K562 (cell line): ENCODE measurements around the gene EEFSEC. TPM values are rescaled to one million over a fixed set of nuclear protein-coding genes. Genes with fewer than 3 reads are reported as not detected.

Experiments
- ARID2 ChIP-seq: fragments of 450-650 bp; IDR thresholded peaks from 2 replicates; pipeline ENCODE4 v1.6.1; 2017; ENCODE audit warnings: antibody characterized with exemption, mild to moderate bottlenecking
- HMGN3 ChIP-seq: IDR thresholded peaks from 2 replicates; pipeline ENCODE4 v1.6.1; 2011; ENCODE audit warnings: borderline replicate concordance, low read depth, mild to moderate bottlenecking, mixed read lengths, low read length; ENCODE audit not compliant: insufficient read length; ENCODE audit errors: extremely low read depth
- HNRNPLL ChIP-seq: fragments of 200-400 bp; formaldehyde crosslinking; IDR thresholded peaks from 2 replicates; pipeline ENCODE4 v1.6.1; 2017; ENCODE audit warnings: low read length, low read depth, mild to moderate bottlenecking; ENCODE audit not compliant: poor library complexity, severe bottlenecking
- KLF6 ChIP-seq: fragments of 250-450 bp; sonication (Bioruptor Pico); IDR thresholded peaks from 2 replicates; pipeline ENCODE4 v1.4.0; 2020; ENCODE audit warnings: mild to moderate bottlenecking, moderate library complexity, borderline replicate concordance
- MAFK ChIP-seq: IDR thresholded peaks from 2 replicates; pipeline ENCODE4 v1.6.1; 2011; ENCODE audit warnings: low read length, improper control_type of control experiment
- MCM5 ChIP-seq: fragments of 450-650 bp; IDR thresholded peaks from 2 replicates; pipeline ENCODE4 v1.6.1; 2016; ENCODE audit warnings: low read depth
- PHB ChIP-seq: fragments of 250-450 bp; sonication (Bioruptor Pico); IDR thresholded peaks from 2 replicates; pipeline ENCODE4 v1.5.0; 2021
- RAD51 ChIP-seq: fragments of 450-650 bp; IDR thresholded peaks from 2 replicates; pipeline ENCODE4 v1.7.1; 2016; ENCODE audit warnings: low read depth, mild to moderate bottlenecking, borderline replicate concordance
- RHOXF2B ChIP-seq: fragments of 250-450 bp; sonication (Bioruptor Pico); conservative IDR thresholded peaks from 2 replicates; pipeline ENCODE4 v1.5.1; 2021
- SUPT5H ChIP-seq: fragments of 450-650 bp; IDR thresholded peaks from 2 replicates; pipeline ENCODE4 v1.6.1; 2016
- TEAD2 ChIP-seq: fragments of 450-650 bp; IDR thresholded peaks from 2 replicates; pipeline ENCODE4 v1.6.1; 2016; ENCODE audit warnings: missing genetic modification characterization, control low read depth, missing compliant biosample characterization
- TRIM28 ChIP-seq: fragments of 450-650 bp; IDR thresholded peaks from 2 replicates; pipeline ENCODE4 v1.6.1; 2017
- ZNF124 ChIP-seq: sonication (generic); formaldehyde crosslinking; IDR thresholded peaks from 2 replicates; pipeline ENCODE4 v1.8.1; 2022; ENCODE audit warnings: missing genetic modification reagents
- ZNF143 ChIP-seq: sonication (generic); formaldehyde crosslinking; IDR thresholded peaks from 2 replicates; pipeline ENCODE4 v1.9.0; 2022; ENCODE audit warnings: mild to moderate bottlenecking, missing genetic modification reagents
- ZNF146 ChIP-seq: IDR thresholded peaks from one replicate; pipeline ENCODE4 v1.6.1; 2018; ENCODE audit warnings: missing compliant biosample characterization; ENCODE audit not compliant: unreplicated experiment
- ZNF232 ChIP-seq: sonication (generic); formaldehyde crosslinking; IDR thresholded peaks from 2 replicates; pipeline ENCODE4 v1.8.0; 2022; ENCODE audit warnings: mild to moderate bottlenecking, missing genetic modification reagents
- ZNF584 ChIP-seq: fragments of 200-800 bp; sonication (Bioruptor generic); IDR thresholded peaks from 2 replicates; pipeline ENCODE4 v1.6.1; 2016; ENCODE audit warnings: low read depth, mild to moderate bottlenecking, missing genetic modification characterization, missing compliant biosample characterization
- ZNF707 ChIP-seq: fragments of 250-450 bp; sonication (Bioruptor Pico); conservative IDR thresholded peaks from 2 replicates; pipeline ENCODE4 v1.8.0; 2022; ENCODE audit warnings: inconsistent platforms, mild to moderate bottlenecking, moderate library complexity
- polyA plus RNA-seq, 8 experiments: library from polyadenylated mRNA; depleted of rRNA in 4 of 8; stranded (reverse) in 5 of 8; unstranded in 3 of 8; fragments of >200 nt; fragmentation: Nextera tagmentation in 2 of 8; fragmentation: Illumina TruSeq in 1 of 8; extraction: Ambion mirVana in 2 of 8; extraction: Trizol in 1 of 8; gene quantifications; 2 replicates each; pipeline versions ENCODE4 v1.2.1 to v1.2.3, GENCODE V29; 2011 to 2014; ENCODE audit warnings: inconsistent platforms in 1 of 8, missing spikeins in 1 of 8
- total RNA-seq, 7 experiments: library from RNA; depleted of rRNA in 6 of 7; stranded (reverse); fragments of >200 nt in 6 of 7; fragmentation: Illumina TruSeq in 2 of 7; extraction: Trizol in 2 of 7; gene quantifications; 2 replicates each; pipeline versions ENCODE4 v1.2.1 to v1.2.3, GENCODE V29; 2011 to 2021; ENCODE audit warnings: low replicate concordance in 1 of 7
- TF ChIP-seq, protein P1 (sequence below): sonication (generic); formaldehyde crosslinking; IDR thresholded peaks from 2 replicates; pipeline ENCODE4 v1.9.0; 2022; ENCODE audit warnings: mild to moderate bottlenecking, missing genetic modification reagents
- TF ChIP-seq, protein P2 (sequence below): sonication (generic); formaldehyde crosslinking; IDR thresholded peaks from 2 replicates; pipeline ENCODE4 v1.8.0; 2022; ENCODE audit warnings: mild to moderate bottlenecking, missing genetic modification reagents, borderline replicate concordance
- TF ChIP-seq, protein P3 (sequence below): sonication (generic); formaldehyde crosslinking; IDR thresholded peaks from 2 replicates; pipeline ENCODE4 v1.8.0; 2023; ENCODE audit warnings: mild to moderate bottlenecking, missing genetic modification reagents
- TF ChIP-seq, protein P4 (sequence below): fragments of 250-450 bp; sonication (Bioruptor Pico); IDR thresholded peaks from 2 replicates; pipeline ENCODE4 v1.8.0; 2022; ENCODE audit warnings: moderate library complexity, mild to moderate bottlenecking, inconsistent platforms
- TF ChIP-seq, protein P5 (sequence below), 2 experiments: fragments of 450-650 bp in 1 of 2; sonication (generic) in 1 of 2; formaldehyde crosslinking; conservative IDR thresholded peaks; 2 replicates each; pipeline versions ENCODE4 v1.4.0 to v1.8.1; 2020 to 2022; ENCODE audit warnings: mild to moderate bottlenecking in 1 of 2, missing genetic modification reagents in 1 of 2
- TF ChIP-seq, protein P6 (sequence below): fragments of 450-650 bp; IDR thresholded peaks from 2 replicates; pipeline ENCODE4 v1.6.1; 2017; ENCODE audit warnings: mild to moderate bottlenecking, moderate library complexity

Gene EEFSEC
- total and polyA plus RNA-seq, 9 of the 15 experiments (the other 6 are each of a cell fraction or from before 2014, with no cell fraction given) = 0.35 to 11.8 (median 7.7) TPM

DNA sequence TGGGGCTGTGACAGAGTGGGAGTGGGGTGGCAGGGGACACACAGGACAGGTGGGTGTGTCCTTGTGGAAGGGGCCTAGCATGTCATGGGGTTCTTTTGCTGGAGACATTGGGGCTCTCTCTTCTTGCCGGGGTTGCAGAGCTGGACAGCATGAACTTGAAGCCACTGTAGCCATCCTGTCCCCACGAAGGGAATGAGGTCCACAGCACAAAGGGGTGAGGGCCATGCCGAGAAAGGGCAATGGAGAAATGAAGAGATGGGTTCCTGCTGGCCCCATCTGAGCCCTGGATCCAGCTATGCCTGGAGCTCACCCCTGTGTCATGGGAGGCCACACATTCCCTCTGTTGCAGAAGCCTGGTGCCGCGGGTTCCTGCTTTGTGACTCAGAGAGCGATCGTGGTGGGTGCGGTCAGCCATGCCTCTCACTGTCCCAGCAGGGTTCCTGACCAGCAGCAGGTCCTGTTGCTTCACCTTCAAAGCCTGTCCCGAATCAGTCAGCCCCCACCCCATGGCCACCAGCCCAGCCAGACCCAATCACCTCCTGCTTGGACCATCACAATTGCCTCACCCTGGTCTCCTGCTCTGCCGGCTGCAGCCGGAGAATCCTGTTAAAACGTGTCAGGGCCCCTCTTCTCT lies 263.4 kb downstream of the EEFSEC start (continued):
- TF ChIP-seq RAD51 (no peak), MCM5 (no peak), KLF6 (CRISPR knock-in tag) (no peak), PHB (no peak), RHOXF2B (no peak), ZNF584 (CRISPR knock-in tag) (no peak; the same call in 1 of the 2 replicates), HNRNPLL (no peak), TRIM28 (no peak), ZNF146 (CRISPR knock-in tag) (no peak), SUPT5H (peak; percentile 18; the same call in 1 of the 2 replicates), ZNF707 (no peak), ZNF143 (CRISPR knock-in tag) (no peak), ZNF124 (CRISPR knock-in tag) (no peak), HMGN3 (peak; percentile 44), TEAD2 (tag) (no peak), ZNF232 (CRISPR knock-in tag) (no peak), ARID2 (no peak), MAFK (no peak; the same call in 1 of the 2 replicates)
- TF ChIP-seq, protein P1, sequence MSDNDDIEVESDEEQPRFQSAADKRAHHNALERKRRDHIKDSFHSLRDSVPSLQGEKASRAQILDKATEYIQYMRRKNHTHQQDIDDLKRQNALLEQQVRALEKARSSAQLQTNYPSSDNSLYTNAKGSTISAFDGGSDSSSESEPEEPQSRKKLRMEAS = peak; percentile 90
- TF ChIP-seq, protein P2, sequence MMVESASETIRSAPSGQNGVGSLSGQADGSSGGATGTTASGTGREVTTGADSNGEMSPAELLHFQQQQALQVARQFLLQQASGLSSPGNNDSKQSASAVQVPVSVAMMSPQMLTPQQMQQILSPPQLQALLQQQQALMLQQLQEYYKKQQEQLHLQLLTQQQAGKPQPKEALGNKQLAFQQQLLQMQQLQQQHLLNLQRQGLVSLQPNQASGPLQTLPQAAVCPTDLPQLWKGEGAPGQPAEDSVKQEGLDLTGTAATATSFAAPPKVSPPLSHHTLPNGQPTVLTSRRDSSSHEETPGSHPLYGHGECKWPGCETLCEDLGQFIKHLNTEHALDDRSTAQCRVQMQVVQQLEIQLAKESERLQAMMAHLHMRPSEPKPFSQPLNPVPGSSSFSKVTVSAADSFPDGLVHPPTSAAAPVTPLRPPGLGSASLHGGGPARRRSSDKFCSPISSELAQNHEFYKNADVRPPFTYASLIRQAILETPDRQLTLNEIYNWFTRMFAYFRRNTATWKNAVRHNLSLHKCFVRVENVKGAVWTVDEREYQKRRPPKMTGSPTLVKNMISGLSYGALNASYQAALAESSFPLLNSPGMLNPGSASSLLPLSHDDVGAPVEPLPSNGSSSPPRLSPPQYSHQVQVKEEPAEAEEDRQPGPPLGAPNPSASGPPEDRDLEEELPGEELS (CRISPR knock-in tag) = 0 out of 2 replicates have a peak, but pooled peaks have one; percentile 43
- TF ChIP-seq, protein P3, sequence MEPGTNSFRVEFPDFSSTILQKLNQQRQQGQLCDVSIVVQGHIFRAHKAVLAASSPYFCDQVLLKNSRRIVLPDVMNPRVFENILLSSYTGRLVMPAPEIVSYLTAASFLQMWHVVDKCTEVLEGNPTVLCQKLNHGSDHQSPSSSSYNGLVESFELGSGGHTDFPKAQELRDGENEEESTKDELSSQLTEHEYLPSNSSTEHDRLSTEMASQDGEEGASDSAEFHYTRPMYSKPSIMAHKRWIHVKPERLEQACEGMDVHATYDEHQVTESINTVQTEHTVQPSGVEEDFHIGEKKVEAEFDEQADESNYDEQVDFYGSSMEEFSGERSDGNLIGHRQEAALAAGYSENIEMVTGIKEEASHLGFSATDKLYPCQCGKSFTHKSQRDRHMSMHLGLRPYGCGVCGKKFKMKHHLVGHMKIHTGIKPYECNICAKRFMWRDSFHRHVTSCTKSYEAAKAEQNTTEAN = no peak
- TF ChIP-seq, protein P4, sequence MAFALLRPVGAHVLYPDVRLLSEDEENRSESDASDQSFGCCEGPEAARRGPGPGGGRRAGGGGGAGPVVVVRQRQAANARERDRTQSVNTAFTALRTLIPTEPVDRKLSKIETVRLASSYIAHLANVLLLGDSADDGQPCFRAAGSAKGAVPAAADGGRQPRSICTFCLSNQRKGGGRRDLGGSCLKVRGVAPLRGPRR (CRISPR knock-in tag) = no peak
- TF ChIP-seq, protein P5, sequence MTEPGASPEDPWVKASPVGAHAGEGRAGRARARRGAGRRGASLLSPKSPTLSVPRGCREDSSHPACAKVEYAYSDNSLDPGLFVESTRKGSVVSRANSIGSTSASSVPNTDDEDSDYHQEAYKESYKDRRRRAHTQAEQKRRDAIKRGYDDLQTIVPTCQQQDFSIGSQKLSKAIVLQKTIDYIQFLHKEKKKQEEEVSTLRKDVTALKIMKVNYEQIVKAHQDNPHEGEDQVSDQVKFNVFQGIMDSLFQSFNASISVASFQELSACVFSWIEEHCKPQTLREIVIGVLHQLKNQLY (CRISPR knock-in tag; conservative IDR thresholded peaks at IDR 0.05) = no peak
- TF ChIP-seq, protein P6, sequence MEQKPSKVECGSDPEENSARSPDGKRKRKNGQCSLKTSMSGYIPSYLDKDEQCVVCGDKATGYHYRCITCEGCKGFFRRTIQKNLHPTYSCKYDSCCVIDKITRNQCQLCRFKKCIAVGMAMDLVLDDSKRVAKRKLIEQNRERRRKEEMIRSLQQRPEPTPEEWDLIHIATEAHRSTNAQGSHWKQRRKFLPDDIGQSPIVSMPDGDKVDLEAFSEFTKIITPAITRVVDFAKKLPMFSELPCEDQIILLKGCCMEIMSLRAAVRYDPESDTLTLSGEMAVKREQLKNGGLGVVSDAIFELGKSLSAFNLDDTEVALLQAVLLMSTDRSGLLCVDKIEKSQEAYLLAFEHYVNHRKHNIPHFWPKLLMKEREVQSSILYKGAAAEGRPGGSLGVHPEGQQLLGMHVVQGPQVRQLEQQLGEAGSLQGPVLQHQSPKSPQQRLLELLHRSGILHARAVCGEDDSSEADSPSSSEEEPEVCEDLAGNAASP = no peak
